Measurements from ENCODE around the gene VPS13A. TPM values are rescaled to one million over a fixed set of nuclear protein-coding genes. Genes with fewer than 3 reads are reported as not detected.
"Not testable (repeated sequence)": the region's sequence is repeated elsewhere in the genome, so short reads cannot be mapped to it uniquely, and the experiment has no call there.

Gene VPS13A
- total RNA-seq, 2 experiments from 2014 or later = 34.4 to 37.0 TPM

- DNase-seq = no peak
- Mint-ChIP-seq H3K27ac (no peak overlapping the region), H3K9me3 (no peaks in the 10 kb centered on the region)
Observed at GRCh38 chr9:77402286-77402685, 225.0 kb downstream of the VPS13A start.

GRCh38 chr9:77403239-77403638 is 225.9 kb downstream of the VPS13A start:
- TF ChIP-seq, protein P1, sequence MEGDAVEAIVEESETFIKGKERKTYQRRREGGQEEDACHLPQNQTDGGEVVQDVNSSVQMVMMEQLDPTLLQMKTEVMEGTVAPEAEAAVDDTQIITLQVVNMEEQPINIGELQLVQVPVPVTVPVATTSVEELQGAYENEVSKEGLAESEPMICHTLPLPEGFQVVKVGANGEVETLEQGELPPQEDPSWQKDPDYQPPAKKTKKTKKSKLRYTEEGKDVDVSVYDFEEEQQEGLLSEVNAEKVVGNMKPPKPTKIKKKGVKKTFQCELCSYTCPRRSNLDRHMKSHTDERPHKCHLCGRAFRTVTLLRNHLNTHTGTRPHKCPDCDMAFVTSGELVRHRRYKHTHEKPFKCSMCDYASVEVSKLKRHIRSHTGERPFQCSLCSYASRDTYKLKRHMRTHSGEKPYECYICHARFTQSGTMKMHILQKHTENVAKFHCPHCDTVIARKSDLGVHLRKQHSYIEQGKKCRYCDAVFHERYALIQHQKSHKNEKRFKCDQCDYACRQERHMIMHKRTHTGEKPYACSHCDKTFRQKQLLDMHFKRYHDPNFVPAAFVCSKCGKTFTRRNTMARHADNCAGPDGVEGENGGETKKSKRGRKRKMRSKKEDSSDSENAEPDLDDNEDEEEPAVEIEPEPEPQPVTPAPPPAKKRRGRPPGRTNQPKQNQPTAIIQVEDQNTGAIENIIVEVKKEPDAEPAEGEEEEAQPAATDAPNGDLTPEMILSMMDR (IDR thresholded peaks at IDR 0.05) = no peak
- Mint-ChIP-seq H3K9me3 (peaks cover 2% of the 10 kb centered on the region), H3K27me3 (no peaks in the 10 kb centered on the region), H3K4me3 (no peak overlapping the region), H3K27ac (no peak overlapping the region), H3K36me3 (ENCODE audit: low read depth) (peaks cover 27% of the 10 kb centered on the region), H3K4me1 (ENCODE audit: low read depth) (no peaks in the 10 kb centered on the region)
- ATAC-seq (no peak), DNase-seq (no peak)
- POLR2A ChIA-PET = no interaction called here
- intact Hi-C loops (cut with micrococcal nuclease) = no loop called here
- CTCF ChIA-PET = no interaction called here

More at GRCh38 chr9:77402286-77402685, 225.0 kb downstream of the VPS13A start:
- H3K4me3 Mint-ChIP-seq = no peak overlapping the region
- no peaks in the 10 kb centered on the region for H3K27me3 Mint-ChIP-seq
- TF ChIP-seq, protein P1 (IDR thresholded peaks at IDR 0.05) = no peak
- intact Hi-C loops (cut with micrococcal nuclease) = no loop called here
- ChIA-PET POLR2A (interaction anchor here (0.6 kb wide), 1 partner anchor 272 kb away, joined by 3 read pairs; no protein-coding TSS in a partner anchor), CTCF (no interaction called here)
- peaks cover 19% of the 10 kb centered on the region for H3K36me3 Mint-ChIP-seq (ENCODE audit: low read depth)
- no peaks in the 10 kb centered on the region for H3K4me1 Mint-ChIP-seq (ENCODE audit: low read depth)
- no peak for ATAC-seq

- POLR2A ChIA-PET; intact Hi-C loops (cut with micrococcal nuclease); H3K4me1 Mint-ChIP-seq (ENCODE audit: low read depth); H3K9me3 Mint-ChIP-seq; H3K27me3 Mint-ChIP-seq; H3K4me3 Mint-ChIP-seq; CTCF ChIA-PET; ATAC-seq; DNase-seq; H3K27ac Mint-ChIP-seq: not testable (repeated sequence)
- H3K36me3 Mint-ChIP-seq (ENCODE audit: low read depth) = peaks cover 42% of the 10 kb centered on the region
Observed at GRCh38 chr9:77408521-77408920, 231.2 kb downstream of the VPS13A start.

DNA sequence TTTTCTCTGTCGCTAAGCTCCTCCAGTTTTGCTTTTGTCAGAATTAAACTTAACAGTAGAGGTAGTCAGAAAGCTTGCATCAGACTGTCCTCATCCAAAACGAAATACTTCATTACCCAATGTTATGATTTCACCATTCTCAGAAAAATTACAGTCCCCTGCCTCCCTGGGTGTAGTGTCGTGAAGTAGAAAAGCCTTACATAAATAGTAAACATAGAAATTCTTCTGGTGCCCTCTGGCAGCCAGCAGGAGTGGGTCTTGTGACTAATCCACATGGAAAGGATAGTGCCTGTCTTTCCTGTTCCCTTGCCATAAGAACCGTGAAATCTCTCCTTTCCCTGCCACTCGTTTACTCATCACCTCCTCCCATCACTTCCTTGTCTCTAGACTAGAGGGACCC is 240.2 kb downstream of the VPS13A start:
- TF ChIP-seq, protein P1 (IDR thresholded peaks at IDR 0.05) = no peak
- intact Hi-C loops (cut with micrococcal nuclease) = no loop called here
- no peak overlapping the region for H3K4me3 Mint-ChIP-seq
- H3K27ac Mint-ChIP-seq = no peak overlapping the region
- DNase-seq (no peak), ATAC-seq (no peak)
- ChIA-PET CTCF (interaction anchor here (2.0 kb wide), 1 partner anchor 16 kb away, joined by 8 read pairs; no protein-coding TSS in a partner anchor), POLR2A (interaction anchor here (1.2 kb wide), 1 partner anchor 59 kb away, joined by 3 read pairs; no protein-coding TSS in a partner anchor)
- no peaks in the 10 kb centered on the region for H3K27me3 Mint-ChIP-seq
- no peaks in the 10 kb centered on the region for H3K4me1 Mint-ChIP-seq (ENCODE audit: low read depth)
- H3K9me3 Mint-ChIP-seq = no peaks in the 10 kb centered on the region
- peaks cover 2% of the 10 kb centered on the region for H3K36me3 Mint-ChIP-seq (ENCODE audit: low read depth)

DNA sequence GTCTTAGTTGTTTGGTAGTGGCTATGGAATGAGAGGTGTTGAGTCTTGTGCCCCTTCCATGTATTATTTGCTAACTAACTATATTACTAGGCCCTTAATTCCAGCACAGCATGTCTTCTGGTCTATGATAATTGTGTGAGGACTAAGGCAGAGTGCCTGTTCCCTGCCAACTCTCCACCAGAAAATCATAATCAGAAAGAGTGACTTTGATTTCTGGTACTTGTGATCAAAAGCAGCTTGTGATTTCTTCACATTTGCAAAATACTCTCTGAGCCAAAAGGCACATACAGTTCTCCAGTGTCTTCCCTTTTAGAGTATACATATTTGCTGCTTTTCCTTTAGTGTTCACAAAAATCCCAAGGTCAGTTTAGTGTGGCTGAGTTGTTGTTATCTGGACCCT is 240.9 kb downstream of the VPS13A start:
- no peak overlapping the region for H3K4me3 Mint-ChIP-seq
- H3K9me3 Mint-ChIP-seq = no peaks in the 10 kb centered on the region
- H3K4me1 Mint-ChIP-seq (ENCODE audit: low read depth) = no peaks in the 10 kb centered on the region
- CTCF ChIA-PET = interaction anchor here (1.2 to 2.3 kb wide), 3 partner anchors 15 to 450 kb away, joined by 3 to 10 read pairs (median 8); no protein-coding TSS in a partner anchor
- intact Hi-C loops (cut with micrococcal nuclease) = no loop called here
- H3K27me3 Mint-ChIP-seq = no peaks in the 10 kb centered on the region
- POLR2A ChIA-PET = interaction anchor here (1.2 kb wide), 1 partner anchor 59 kb away, joined by 3 read pairs; no protein-coding TSS in a partner anchor
- TF ChIP-seq, protein P1 (IDR thresholded peaks at IDR 0.05) = no peak
- DNase-seq (no peak), ATAC-seq (no peak)
- no peak overlapping the region for H3K27ac Mint-ChIP-seq
- H3K36me3 Mint-ChIP-seq (ENCODE audit: low read depth) = peaks cover 4% of the 10 kb centered on the region

Measured in activated CD8-positive, alpha-beta T cell treated with anti-CD3 and anti-CD28 coated beads for 36 hours (primary cell).